HepG2 (cell line): ENCODE measurements around the gene HEY2. TPM values are rescaled to one million over a fixed set of nuclear protein-coding genes. Genes with fewer than 3 reads are reported as not detected.
A peak's percentile ranks its signal among the peaks of the same experiment; 100 is the strongest.

Experiments
- ATAC-seq: fragments of 200-7000 bp; cut with Tn5 transposase; 3 replicates; pipeline ENCODE4 v1.9.1; 2020; ENCODE audit warnings: mild to moderate bottlenecking, moderate library complexity
- BruUV-seq: library from RNA; stranded (reverse); fragments of 400-500 nt; replicated peaks from 2 replicates; lab custom pipeline; 2021; lab: Mats Ljungman, UMichigan
- CTCF ChIA-PET: fragments of 300-600 bp; formaldehyde crosslinking; extraction: SDS; loops from one replicate; lab custom pipeline; 2021; ENCODE audit warnings: low total read pairs, inconsistent platforms, low intra/inter-chr PET ratio; lab: Yijun Ruan, JAX
- POLR2A ChIA-PET: fragments of 350-600 bp; sonication (Branson Sonifier 250); formaldehyde crosslinking; loops from one replicate; lab custom pipeline; 2020; ENCODE audit warnings: antibody characterized with exemption, inconsistent platforms; lab: Yijun Ruan, JAX
- DNase-seq: peaks from one replicate; pipeline ENCODE4 v3.0.0-alpha.2; 2015; ENCODE audit warnings: low spot score
- FAIRE-seq: peaks from 3 replicates; lab custom pipeline; 2011; peaks lifted over from hg19 to GRCh38; lab: Jason Lieb, UNC
- H2AFZ ChIP-seq: one replicate; pipeline ENCODE4 v1.6.1; 2011; ENCODE audit warnings: low read length, inconsistent platforms
- H3K27ac ChIP-seq: fragments of 300-600 bp; 3 replicates; pipeline ENCODE4 v1.8.0; 2011; ENCODE audit warnings: mixed run types, mild to moderate bottlenecking, mixed read lengths, low read length, inconsistent platforms; ENCODE audit not compliant: insufficient read depth; ENCODE audit errors: extremely low read length
- H3K27me3 ChIP-seq, 2 experiments: fragments of 200-600 bp in 1 of 2; 2 replicates in 1 of 2; 3 replicates in 1 of 2; pipeline versions ENCODE4 v1.6.0 to v1.8.0; 2011; ENCODE audit warnings: low read length in 2 of 2, mild to moderate bottlenecking in 2 of 2, moderate library complexity in 2 of 2, inconsistent platforms in 1 of 2; ENCODE audit not compliant: insufficient read depth in 2 of 2, control insufficient read depth in 1 of 2
- H3K36me3 ChIP-seq, 2 experiments: fragments of 200-600 bp in 1 of 2; replicated peaks in 1 of 2; 2 replicates in 1 of 2; 3 replicates in 1 of 2; pipeline versions ENCODE4 v1.5.1 to v1.8.0; 2011; ENCODE audit warnings: low read length in 2 of 2, inconsistent platforms in 1 of 2; ENCODE audit not compliant: insufficient read depth in 2 of 2, control insufficient read depth in 1 of 2
- H3K4me1 ChIP-seq: 2 replicates; pipeline ENCODE4 v1.5.1; 2012; ENCODE audit warnings: low read length, inconsistent platforms; ENCODE audit not compliant: insufficient read depth
- H3K4me2 ChIP-seq: 2 replicates; pipeline ENCODE4 v1.6.0; 2011; ENCODE audit warnings: low read depth, low read length, inconsistent platforms
- H3K4me3 ChIP-seq, 3 experiments: fragments of 200-600 bp in 1 of 3; sonication (generic), shearing (Covaris generic) in 1 of 3; replicated peaks in 1 of 3; 2 replicates each; pipeline ENCODE4 v1.5.1; 2011 to 2016; ENCODE audit warnings: low read length in 3 of 3, inconsistent platforms in 2 of 3, low read depth in 2 of 3, mild to moderate bottlenecking in 2 of 3, control low read depth in 1 of 3, mixed read lengths in 1 of 3; ENCODE audit not compliant: insufficient read depth in 1 of 3
- H3K79me2 ChIP-seq: one replicate; pipeline ENCODE4 v1.6.1; 2011; ENCODE audit warnings: low read length, inconsistent platforms; ENCODE audit not compliant: insufficient read depth
- H3K9ac ChIP-seq: 2 replicates; pipeline ENCODE4 v1.6.0; 2011; ENCODE audit warnings: mild to moderate bottlenecking, low read depth, low read length, inconsistent platforms; ENCODE audit not compliant: insufficient read depth
- H3K9me3 ChIP-seq: 2 replicates; pipeline ENCODE4 v1.5.1; 2012; ENCODE audit warnings: mild to moderate bottlenecking, low read length
- H4K20me1 ChIP-seq: 2 replicates; pipeline ENCODE4 v1.6.0; 2011; ENCODE audit warnings: inconsistent platforms, mild to moderate bottlenecking, low read length, moderate library complexity; ENCODE audit not compliant: insufficient read depth
- ELF4 ChIP-seq: sonication (generic); formaldehyde crosslinking; IDR thresholded peaks from 2 replicates; pipeline ENCODE4 v1.5.0; 2020; ENCODE audit warnings: missing genetic modification reagents, mild to moderate bottlenecking, moderate library complexity, borderline replicate concordance
- KDM4B ChIP-seq: sonication (generic); formaldehyde crosslinking; IDR thresholded peaks from 2 replicates; pipeline ENCODE4 v1.4.0; 2020; ENCODE audit warnings: missing genetic modification reagents
- RAD21 ChIP-seq: fragments of 450-650 bp; formaldehyde crosslinking; IDR thresholded peaks from 2 replicates; pipeline ENCODE4 v1.5.0; 2020; ENCODE audit warnings: mild to moderate bottlenecking
- SMC3 ChIP-seq: IDR thresholded peaks from 2 replicates; pipeline ENCODE4 v1.6.1; 2011; ENCODE audit warnings: low read length, improper control_type of control experiment
- STAG1 ChIP-seq: sonication (generic); formaldehyde crosslinking; IDR thresholded peaks from 2 replicates; pipeline ENCODE4 v1.4.0; 2020; ENCODE audit warnings: missing genetic modification reagents
- THYN1 ChIP-seq: sonication (generic); formaldehyde crosslinking; IDR thresholded peaks from 2 replicates; pipeline ENCODE4 v1.8.1; 2023; ENCODE audit warnings: low read depth, mild to moderate bottlenecking, moderate library complexity, missing genetic modification reagents, borderline replicate concordance
- YY1 ChIP-seq: IDR thresholded peaks from 2 replicates; pipeline ENCODE4 v1.6.1; 2011; ENCODE audit warnings: low read length, low read depth, moderate library complexity, mild to moderate bottlenecking; ENCODE audit not compliant: insufficient read depth, insufficient replicate concordance
- ZNF451 ChIP-seq: sonication (generic); formaldehyde crosslinking; IDR thresholded peaks from 2 replicates; pipeline ENCODE4 v1.5.0; 2020; ENCODE audit warnings: mild to moderate bottlenecking, missing genetic modification reagents
- ZNF501 ChIP-seq: sonication (generic); formaldehyde crosslinking; IDR thresholded peaks from 2 replicates; pipeline ENCODE4 v1.5.1; 2020; ENCODE audit warnings: mild to moderate bottlenecking, moderate library complexity, missing genetic modification reagents
- ZNF615 ChIP-seq: sonication (generic); formaldehyde crosslinking; IDR thresholded peaks from 2 replicates; pipeline ENCODE4 v1.5.0; 2020; ENCODE audit warnings: mild to moderate bottlenecking, missing genetic modification reagents, borderline replicate concordance
- WGBS: methylation state at CpG from one replicate; pipeline ENCODE4 v1.1.6; 2017; ENCODE audit warnings: low lambda C conversion rate; 5-methylcytosine and 5-hydroxymethylcytosine counted together
- in situ Hi-C: cut with HindIII; loops from 2 replicates; pipeline ENCODE4 v1.10.0; 2017; ENCODE audit warnings: low pct_unique_long_range_greater_than_20kb; ENCODE audit not compliant: extremely low pct_ligation_motif_present
- intact Hi-C: fragments of 100-400 bp; cut with micrococcal nuclease; formaldehyde crosslinking; loops from one replicate; pipeline ENCODE4 v1.10.0; 2022; ENCODE audit not compliant: unreplicated experiment
- polyA plus RNA-seq, 8 experiments: library from polyadenylated mRNA; depleted of rRNA in 3 of 8; stranded (reverse) in 7 of 8; unstranded in 1 of 8; fragments of >200 nt; fragmentation: Illumina TruSeq in 4 of 8; extraction: Trizol in 4 of 8; gene quantifications; 2 replicates each; pipeline versions ENCODE4 v1.2.1 to v1.2.3, GENCODE V29; 2011 to 2016; ENCODE audit warnings: low read depth in 4 of 8, missing spikeins in 1 of 8, mixed read lengths in 1 of 8; ENCODE audit not compliant: insufficient read depth in 1 of 8
- total RNA-seq, 5 experiments: library from RNA; depleted of rRNA; stranded (reverse); fragments of >200 nt; fragmentation: Illumina TruSeq; extraction: Trizol; gene quantifications; 2 replicates each; pipeline ENCODE4 v1.2.3, GENCODE V29; 2016; ENCODE audit warnings: low read depth in 1 of 5
- TF ChIP-seq, protein P1 (sequence below): sonication (generic); formaldehyde crosslinking; IDR thresholded peaks from 2 replicates; pipeline ENCODE4 v1.5.0; 2020; ENCODE audit warnings: mild to moderate bottlenecking, missing genetic modification reagents, moderate library complexity
- TF ChIP-seq, protein P2 (sequence below): sonication (generic); formaldehyde crosslinking; IDR thresholded peaks from 2 replicates; pipeline ENCODE4 v1.5.0; 2020; ENCODE audit warnings: mild to moderate bottlenecking, missing genetic modification reagents, borderline replicate concordance

The HEY2 gene
- total and polyA plus RNA-seq, 2 of the 13 experiments (the other 11 are each of a cell fraction or from before 2014, with no cell fraction given) = 0.04 TPM

DNA sequence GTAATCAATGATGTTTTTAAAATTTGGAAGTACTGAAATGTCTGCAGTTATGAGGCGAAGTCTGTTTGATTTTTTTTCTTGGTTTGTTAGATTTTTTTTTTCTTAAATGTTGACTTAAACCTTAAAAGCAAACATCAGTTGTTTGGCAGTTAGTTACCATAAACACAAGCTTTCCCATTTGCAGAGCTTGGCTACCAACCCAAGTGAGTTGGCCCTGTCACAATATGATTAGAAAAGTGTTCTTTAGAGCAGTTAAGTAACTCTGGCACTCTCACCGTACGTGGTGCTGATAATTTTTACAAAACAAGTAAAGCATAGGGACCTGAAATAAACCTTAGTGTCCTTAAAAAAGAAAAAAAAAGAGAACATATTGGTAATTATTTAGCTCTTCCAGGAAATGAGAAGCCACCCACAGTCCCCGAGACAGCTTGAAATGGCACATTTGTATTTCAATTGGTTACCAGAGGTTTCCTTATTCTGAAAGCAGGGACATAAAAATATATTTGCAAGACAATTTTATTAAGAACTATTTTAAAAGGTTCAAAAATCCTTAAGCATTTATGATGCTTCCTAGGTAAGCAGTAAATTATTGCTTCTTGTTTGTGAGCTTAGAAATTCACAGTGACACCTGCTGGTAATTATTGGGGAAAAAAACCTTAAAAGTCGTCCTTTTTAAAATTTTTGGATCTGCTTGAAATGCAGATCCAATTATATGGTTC is 3.9 kb downstream of the HEY2 start:
- Histone ChIP-seq H3K27ac (no peak overlapping the region), H2AFZ (no peak overlapping the region), H3K9ac (no peak overlapping the region), H3K4me2 (no peak overlapping the region), H3K36me3 (no peaks in the 10 kb centered on the region), H3K9me3 (no peaks in the 10 kb centered on the region), H3K4me3 (no peak overlapping the region), H4K20me1 (no peaks in the 10 kb centered on the region), H3K4me1 (peaks cover 19% of the 10 kb centered on the region), H3K79me2 (no peaks in the 10 kb centered on the region), H3K27me3 (peaks cover 0 to 27% of the 10 kb centered on the region in 2 experiments; a peak in 4 of 5 replicates)
- DNase-seq (peak; percentile 33), ATAC-seq (no peak), FAIRE-seq (peak; percentile 56)
- CTCF ChIA-PET = interaction anchor here (1.1 to 2.9 kb wide), 3 partner anchors 439 to 442 kb away, joined by 3 to 27 read pairs (median 25); no protein-coding TSS in a partner anchor
- in situ Hi-C loops = loop anchor here (5.0 to 25.0 kb wide), 2 partner anchors 441 to 891 kb away; no protein-coding TSS in a partner anchor
- no TSS peak for BruUV-seq
- intact Hi-C loops = loop anchor here (1.0 to 2.0 kb wide), 2 partner anchors 241 to 439 kb away; no protein-coding TSS in a partner anchor
- POLR2A ChIA-PET = interaction anchor here (0.8 kb wide), 1 partner anchor 452 kb away, joined by 4 read pairs; the partner anchor contains the start of gene HDDC2
- WGBS = 40% methylated on average over 5 of the region's 5 CpGs
- no peak for TF ChIP-seq ZNF615 (CRISPR knock-in tag)
- TF ChIP-seq, protein P1, sequence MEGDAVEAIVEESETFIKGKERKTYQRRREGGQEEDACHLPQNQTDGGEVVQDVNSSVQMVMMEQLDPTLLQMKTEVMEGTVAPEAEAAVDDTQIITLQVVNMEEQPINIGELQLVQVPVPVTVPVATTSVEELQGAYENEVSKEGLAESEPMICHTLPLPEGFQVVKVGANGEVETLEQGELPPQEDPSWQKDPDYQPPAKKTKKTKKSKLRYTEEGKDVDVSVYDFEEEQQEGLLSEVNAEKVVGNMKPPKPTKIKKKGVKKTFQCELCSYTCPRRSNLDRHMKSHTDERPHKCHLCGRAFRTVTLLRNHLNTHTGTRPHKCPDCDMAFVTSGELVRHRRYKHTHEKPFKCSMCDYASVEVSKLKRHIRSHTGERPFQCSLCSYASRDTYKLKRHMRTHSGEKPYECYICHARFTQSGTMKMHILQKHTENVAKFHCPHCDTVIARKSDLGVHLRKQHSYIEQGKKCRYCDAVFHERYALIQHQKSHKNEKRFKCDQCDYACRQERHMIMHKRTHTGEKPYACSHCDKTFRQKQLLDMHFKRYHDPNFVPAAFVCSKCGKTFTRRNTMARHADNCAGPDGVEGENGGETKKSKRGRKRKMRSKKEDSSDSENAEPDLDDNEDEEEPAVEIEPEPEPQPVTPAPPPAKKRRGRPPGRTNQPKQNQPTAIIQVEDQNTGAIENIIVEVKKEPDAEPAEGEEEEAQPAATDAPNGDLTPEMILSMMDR (CRISPR knock-in tag) = peak; percentile 45
- TF ChIP-seq STAG1 (CRISPR knock-in tag) = peak; percentile 49
- no peak for TF ChIP-seq YY1
- no peak for TF ChIP-seq ZNF451 (CRISPR knock-in tag)
- TF ChIP-seq THYN1 (CRISPR knock-in tag) = no peak
- no peak for TF ChIP-seq KDM4B (CRISPR knock-in tag)
- no peak for TF ChIP-seq ELF4 (CRISPR knock-in tag)
- TF ChIP-seq, protein P2, sequence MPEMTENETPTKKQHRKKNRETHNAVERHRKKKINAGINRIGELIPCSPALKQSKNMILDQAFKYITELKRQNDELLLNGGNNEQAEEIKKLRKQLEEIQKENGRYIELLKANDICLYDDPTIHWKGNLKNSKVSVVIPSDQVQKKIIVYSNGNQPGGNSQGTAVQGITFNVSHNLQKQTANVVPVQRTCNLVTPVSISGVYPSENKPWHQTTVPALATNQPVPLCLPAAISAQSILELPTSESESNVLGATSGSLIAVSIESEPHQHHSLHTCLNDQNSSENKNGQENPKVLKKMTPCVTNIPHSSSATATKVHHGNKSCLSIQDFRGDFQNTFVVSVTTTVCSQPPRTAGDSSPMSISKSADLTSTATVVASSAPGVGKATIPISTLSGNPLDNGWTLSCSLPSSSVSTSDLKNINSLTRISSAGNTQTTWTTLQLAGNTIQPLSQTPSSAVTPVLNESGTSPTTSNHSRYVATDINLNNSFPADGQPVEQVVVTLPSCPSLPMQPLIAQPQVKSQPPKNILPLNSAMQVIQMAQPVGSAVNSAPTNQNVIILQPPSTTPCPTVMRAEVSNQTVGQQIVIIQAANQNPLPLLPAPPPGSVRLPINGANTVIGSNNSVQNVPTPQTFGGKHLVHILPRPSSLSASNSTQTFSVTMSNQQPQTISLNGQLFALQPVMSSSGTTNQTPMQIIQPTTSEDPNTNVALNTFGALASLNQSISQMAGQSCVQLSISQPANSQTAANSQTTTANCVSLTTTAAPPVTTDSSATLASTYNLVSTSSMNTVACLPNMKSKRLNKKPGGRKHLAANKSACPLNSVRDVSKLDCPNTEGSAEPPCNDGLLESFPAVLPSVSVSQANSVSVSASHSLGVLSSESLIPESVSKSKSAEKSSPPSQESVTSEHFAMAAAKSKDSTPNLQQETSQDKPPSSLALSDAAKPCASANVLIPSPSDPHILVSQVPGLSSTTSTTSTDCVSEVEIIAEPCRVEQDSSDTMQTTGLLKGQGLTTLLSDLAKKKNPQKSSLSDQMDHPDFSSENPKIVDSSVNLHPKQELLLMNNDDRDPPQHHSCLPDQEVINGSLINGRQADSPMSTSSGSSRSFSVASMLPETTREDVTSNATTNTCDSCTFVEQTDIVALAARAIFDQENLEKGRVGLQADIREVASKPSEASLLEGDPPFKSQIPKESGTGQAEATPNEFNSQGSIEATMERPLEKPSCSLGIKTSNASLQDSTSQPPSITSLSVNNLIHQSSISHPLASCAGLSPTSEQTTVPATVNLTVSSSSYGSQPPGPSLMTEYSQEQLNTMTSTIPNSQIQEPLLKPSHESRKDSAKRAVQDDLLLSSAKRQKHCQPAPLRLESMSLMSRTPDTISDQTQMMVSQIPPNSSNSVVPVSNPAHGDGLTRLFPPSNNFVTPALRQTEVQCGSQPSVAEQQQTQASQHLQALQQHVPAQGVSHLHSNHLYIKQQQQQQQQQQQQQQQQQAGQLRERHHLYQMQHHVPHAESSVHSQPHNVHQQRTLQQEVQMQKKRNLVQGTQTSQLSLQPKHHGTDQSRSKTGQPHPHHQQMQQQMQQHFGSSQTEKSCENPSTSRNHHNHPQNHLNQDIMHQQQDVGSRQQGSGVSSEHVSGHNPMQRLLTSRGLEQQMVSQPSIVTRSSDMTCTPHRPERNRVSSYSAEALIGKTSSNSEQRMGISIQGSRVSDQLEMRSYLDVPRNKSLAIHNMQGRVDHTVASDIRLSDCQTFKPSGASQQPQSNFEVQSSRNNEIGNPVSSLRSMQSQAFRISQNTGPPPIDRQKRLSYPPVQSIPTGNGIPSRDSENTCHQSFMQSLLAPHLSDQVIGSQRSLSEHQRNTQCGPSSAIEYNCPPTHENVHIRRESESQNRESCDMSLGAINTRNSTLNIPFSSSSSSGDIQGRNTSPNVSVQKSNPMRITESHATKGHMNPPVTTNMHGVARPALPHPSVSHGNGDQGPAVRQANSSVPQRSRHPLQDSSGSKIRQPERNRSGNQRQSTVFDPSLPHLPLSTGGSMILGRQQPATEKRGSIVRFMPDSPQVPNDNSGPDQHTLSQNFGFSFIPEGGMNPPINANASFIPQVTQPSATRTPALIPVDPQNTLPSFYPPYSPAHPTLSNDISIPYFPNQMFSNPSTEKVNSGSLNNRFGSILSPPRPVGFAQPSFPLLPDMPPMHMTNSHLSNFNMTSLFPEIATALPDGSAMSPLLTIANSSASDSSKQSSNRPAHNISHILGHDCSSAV (CRISPR knock-in tag) = no peak
- peak; percentile 41; the same call in 1 of the 2 replicates for TF ChIP-seq SMC3
- TF ChIP-seq ZNF501 (CRISPR knock-in tag) = no peak
- TF ChIP-seq RAD21 (CRISPR knock-in tag) = peak; percentile 25; the same call in 1 of the 2 replicates
